NCI-H1694 (cell line): ENCODE data around the gene GRID1.

ENCODE experiments used
- DNase-seq: peaks from one replicate; lab custom pipeline; 2025; lab: John Stamatoyannopoulos, UW

GRID1 gene

GRCh38 chr10:86291616-86292340, 74.8 kb downstream of the GRID1 start:
- DNase-seq: no peak

DNA sequence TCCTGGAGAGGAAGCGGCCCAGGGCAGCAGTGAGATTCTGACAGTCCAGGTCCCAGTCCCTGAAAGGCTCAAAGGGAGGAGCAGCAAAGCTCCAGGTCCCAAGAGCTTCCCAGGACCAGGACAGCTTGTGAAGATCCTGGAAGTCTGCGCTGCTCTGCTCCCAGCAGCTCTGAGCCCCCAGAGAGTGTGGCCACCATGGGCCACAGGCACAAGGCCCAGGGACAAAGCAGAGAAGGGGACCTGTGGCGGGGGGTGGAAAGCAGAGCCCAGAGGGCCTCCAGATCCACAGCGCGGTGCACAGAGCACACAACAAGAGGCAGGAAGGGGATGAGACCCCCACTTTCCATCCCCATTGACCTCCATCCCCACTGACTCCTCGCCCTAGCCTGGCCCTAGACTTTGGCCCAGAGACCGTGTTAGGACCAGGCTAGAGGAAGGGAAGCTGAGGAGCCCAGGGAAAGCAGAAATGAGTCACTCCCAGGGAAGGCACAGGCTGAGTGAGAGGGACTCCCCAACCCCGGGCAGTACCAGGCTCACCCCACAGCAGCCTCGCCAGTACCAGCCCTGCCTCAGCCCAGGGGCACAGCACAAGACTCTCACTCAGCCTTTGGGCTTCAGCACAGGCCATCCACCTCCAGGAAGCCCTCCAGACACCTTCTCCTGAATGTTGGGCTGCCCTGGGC, 75.5 kb downstream of the GRID1 start:
- DNase-seq: no peak

- no peak for DNase-seq
Measured at GRCh38 chr10:86289577-86289868, 77.1 kb downstream of the GRID1 start.

DNA sequence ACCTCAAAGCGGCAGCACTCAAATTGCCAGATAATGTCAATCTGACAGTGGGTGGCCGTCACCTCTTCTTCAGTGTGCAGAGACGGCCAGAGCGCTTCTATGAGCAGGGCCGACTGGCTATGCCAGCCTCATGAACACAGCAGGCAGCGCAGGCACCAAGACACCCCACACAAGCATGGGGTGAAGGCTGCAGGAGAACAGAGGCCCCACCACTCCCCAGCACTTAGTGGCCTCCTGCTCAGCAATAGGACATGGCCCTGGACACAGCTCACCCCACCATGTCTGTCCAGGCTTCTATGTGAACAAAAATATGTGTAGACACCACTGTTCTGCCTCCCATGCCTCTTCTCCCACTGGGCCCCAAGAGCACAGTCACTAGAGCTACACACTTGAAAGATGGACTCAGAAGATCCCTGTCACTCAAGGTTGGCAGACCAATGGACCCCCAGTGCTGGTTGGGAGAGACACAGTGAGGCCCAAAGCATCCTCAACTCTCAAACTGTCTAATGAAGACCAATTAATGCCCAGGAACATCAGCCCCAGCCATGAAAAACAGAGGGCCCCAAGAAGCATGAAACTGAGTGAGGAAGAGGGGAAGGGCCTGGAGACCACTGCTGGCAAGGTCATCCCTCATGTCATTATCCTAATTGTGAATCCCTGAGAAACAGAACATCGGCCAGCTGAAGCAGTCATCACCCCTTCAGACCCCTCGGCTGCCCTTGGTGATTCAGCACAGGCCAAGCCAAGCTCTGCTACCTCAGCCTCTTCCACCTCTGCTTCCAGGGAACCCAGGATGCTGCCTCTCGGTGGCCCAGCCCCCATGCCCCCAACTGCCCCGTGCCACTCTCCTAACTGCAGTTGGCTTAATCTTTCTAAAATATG, 77.7 kb downstream of the GRID1 start:
- DNase-seq: no peak

DNA sequence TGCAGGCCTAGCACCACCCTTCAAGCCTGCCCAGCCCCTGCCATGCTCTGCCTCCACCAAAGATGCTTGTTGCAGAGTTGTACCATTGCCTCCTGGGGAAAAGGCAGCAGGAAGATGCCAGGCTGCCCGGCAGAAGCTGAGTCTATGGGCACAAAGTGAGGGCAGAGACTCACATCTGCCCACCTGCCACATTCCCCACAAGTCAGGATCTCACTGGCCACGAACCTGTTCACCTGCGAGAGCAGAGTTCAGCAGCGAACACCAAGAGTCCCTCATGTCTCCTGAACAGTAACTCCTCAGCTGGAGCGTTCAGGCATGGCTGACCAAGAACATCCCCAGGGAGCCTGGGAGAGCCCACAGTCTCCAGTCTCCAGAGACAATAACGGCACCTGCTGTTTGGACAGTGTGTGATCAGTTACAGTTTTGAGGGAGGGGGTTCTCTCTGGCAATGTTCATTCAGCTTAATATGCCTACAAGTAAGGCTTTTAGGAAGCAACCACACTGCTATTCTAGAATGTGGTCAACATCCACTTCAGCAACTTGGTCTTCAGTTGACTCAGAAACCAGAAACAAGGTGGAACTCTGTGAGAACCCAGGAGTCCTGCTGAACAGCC, 78.5 kb downstream of the GRID1 start:
- DNase-seq: no peak

- no peak for DNase-seq
Measured at GRCh38 chr10:86287110-86287793, 79.3 kb downstream of the GRID1 start.

GRCh38 chr10:86286236-86287109, 80.1 kb downstream of the GRID1 start:
- no peak for DNase-seq

DNA sequence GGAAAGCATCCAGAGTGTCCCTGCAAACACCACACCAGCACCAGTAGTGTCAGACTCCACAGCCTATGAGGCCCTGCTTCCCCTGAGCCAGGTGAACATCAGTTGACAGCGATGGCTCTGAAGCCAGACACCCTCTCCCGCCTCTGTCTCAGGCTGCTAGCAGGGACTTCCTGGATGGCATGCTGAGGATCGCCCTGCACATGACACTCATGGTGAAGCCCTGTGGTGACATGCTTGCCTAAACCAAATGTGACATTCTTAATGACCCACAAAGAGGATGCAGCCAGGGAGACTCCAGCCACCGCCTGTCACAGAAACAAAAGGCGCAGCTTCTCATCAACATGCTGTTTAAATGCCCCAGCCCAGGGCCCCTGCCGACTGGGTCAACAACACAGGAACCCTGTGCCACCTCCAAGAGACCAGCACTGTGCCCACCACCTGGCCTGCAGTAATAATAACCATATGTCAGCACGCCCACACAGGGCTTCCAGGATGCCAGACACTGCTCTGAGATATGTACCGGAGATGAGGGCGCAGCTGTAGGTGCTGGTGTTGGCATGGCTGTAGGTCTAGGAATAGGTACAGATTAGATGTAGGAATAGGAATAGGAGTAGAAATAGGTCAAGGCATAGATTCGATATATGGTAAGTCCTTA, 81.3 kb downstream of the GRID1 start:
- no peak for DNase-seq

- no peak for DNase-seq
Measured at GRCh38 chr10:86284355-86285105, 82.1 kb downstream of the GRID1 start.

- DNase-seq: no peak
Measured at GRCh38 chr10:86283466-86284287, 82.9 kb downstream of the GRID1 start.

GRCh38 chr10:86282664-86283465, 83.7 kb downstream of the GRID1 start:
- DNase-seq: no peak

DNA sequence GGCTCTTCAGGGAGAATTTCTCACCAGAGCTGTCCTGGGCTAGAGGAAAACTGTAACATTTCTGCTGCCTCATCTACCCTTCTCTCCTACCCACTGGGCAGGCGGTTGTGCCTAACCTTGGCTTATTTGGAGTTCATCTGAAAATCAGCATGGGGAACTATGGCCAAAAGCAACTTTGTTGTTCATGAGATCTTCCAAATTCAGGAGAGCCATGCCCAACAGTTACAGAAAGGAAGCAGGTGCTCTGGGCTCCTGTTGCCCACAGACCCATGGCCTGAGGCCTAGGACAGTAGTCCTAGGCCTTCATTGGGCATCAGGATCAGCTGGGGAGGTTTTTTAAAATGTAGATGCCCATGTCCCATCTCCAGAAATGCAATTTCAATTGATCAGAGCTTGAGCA, 85.2 kb downstream of the GRID1 start:
- DNase-seq: no peak

DNA sequence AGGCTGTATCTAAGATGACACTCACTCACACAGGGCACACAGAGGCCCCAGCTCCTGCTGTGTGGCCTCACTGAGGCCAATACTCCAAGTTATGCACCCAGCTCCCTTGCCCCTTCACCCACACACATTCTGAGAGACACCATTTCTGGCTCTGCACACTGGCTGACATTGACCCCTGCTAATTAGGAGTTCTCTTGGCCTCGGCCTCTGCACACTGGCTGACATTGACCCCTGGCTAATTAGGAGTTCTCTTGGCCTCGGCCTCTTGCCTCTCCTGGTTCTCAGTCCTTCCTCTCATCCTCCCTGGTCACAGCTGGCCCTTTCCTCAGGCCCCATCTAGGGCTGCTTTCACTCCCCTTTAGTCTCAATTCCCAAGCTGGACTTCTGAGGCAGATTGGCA, 97.3 kb downstream of the GRID1 start:
- no peak for DNase-seq

GRCh38 chr10:86267286-86268195, 99.1 kb downstream of the GRID1 start:
- no peak for DNase-seq

DNA sequence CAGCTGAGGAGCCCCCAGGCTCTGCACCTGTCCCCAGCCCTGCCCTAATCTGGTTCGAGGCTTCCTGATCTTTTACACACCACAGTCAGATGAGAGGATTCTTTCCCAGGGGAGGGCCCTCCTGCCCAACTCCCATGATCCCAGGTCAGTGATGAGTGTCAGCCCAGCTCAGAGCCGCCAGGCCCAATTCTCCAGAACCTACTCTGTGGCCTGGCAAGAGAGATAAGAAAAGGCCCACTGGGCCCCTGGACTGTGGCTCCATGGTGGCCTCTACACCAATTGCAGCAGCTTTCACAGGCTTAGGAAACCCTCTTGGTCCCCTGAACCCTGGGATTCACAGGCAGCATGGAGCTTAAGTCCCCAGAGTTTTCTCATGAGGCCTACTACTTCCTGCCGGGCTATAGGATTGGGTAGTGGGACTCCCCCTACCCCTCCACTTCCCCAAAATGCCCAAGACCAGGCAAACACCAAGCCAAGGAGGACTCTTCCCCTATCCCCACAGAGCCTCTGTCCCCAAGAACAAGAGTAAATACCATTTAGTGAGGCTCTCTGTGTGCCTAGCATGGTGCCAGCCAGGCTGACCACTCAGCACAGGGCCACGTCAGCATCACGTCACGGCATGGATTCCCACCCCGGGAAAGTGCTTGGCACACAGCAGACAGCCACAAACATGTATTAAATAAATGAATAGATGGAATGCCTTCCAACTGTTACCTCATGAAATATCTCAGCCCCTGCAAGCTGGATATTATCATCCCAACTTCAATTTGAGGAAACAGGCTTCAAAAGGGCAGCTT, 100.0 kb downstream of the GRID1 start:
- DNase-seq: no peak

DNA sequence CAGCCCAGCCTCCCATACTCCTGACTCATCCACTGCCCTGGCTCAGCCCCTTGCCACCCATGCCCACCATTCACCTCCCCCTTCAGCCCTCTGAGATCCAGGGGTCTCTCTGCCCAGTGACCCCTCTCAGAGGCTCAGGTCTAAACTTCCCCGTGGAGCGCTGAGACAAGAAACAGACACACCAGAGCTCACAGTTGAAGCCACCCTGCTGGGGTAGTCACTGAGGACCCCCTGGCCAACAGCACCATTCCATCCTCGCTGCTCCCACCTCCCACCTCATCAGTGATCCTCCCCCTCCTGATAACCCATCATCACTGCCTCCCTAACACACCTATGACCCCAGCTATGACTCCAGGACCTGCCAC, 100.7 kb downstream of the GRID1 start:
- DNase-seq: no peak
